ENCODE results near the gene PROM1.

The PROM1 gene

GRCh38 chr4:15936495-15936894 is 147.3 kb downstream of the PROM1 start:
- no peak for DNase-seq

DNA sequence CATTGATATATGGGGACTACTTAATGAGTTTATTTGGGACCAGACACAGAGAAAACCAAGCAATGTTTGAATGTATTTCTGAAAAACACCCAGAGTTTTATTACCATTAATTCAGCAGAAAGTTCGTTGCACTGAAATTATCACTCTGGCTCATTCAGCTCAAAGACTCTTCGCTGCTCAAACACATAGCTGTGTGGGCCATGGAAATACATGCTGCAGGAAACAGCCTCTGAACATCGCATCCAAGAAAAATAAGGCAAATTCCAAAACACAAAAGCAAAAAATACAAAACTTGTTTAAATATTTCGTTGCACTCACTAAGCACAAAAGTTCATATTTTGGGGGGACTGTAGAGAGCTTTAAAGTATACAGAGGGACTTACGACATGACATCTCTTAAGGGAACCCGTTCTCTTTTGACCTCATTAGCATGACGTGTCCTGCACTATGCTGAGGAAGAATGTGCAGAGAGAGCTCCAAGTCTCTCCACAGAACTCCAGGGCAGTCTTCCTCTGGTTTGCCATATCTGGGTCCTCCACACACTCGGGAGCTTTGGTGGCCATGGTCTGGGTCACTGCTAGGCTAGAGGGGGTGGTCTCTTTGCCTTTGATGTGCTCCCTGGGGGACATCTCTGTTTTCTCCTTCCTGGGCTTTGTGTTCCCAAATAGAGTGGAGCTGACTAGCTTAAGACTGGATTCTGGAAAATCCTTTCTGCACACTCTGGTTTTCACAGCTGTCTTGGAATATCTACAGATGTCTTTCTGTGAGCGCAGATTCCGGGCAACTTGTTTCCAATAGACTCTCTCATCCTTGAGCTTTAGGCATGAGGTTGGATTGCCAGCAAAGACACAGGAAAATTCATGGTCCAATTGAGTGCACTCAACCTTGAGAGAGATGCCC is 148.1 kb downstream of the PROM1 start:
- DNase-seq = no peak

GRCh38 chr4:15934259-15934658 is 149.6 kb downstream of the PROM1 start:
- DNase-seq = no peak

- DNase-seq = no peak
These were observed 152.2 kb downstream of the PROM1 start for GRCh38 chr4:15931451-15932210.

DNA sequence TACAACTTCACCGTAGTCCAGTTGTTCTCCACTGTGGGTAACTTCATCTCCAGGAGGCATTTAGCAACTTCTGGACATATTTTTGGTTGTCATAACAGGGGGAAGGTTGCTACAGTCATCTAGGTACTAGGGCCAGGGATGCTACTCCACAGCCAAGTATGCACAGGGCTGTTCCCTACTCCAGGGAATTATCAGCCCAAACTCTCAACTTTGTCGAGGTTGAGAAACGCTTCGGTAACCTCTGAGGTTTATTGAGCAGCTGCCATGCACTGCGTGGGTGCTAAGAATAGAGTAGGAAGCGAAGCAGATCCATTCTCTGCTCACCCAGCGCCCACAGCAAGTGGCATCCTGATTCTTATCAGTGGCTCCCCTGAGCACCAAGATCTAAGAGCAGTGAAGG is 153.5 kb downstream of the PROM1 start:
- no peak for DNase-seq

DNA sequence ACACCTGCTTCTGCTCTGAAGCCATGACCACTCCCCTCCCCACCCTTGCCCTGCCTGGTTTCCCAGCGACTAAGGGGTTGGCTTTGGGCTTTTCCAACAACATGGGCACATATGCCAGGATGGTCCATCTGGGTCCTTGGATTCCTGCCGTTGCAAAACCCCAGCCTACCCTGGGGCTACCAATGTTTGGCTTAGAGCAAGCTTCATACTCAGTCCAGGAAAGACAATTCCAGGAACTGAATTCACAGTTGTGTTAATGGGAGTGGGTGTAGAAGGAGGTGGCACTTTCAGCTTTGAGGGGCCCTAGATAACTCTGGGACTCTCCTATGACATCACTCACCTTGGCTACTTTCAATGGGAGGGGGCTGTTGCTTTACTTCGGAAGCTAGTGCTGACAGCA is 154.3 kb downstream of the PROM1 start:
- DNase-seq = no peak

GRCh38 chr4:15928883-15929282 is 154.9 kb downstream of the PROM1 start:
- DNase-seq = no peak

DNA sequence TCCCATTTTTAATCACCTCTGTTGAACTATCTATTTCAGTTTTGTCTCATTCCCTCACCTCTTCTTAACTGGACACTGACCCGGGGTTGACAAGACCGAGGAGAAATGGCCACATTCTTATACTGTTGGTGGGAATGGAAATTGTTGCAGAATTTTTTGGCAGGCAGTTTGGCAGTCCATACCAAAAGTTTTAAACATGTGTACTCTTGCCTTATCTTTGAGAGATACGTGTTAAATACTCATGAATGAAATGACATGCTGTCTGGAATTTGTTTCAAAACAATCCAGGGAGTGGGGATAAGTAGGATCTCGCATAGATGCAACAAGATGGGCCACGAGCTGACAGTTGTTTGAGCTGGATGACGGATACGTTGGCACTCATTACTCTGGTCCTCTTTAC is 157.3 kb downstream of the PROM1 start:
- no peak for DNase-seq

- no peak for DNase-seq
These were observed 158.0 kb downstream of the PROM1 start for GRCh38 chr4:15925830-15926229.

DNA sequence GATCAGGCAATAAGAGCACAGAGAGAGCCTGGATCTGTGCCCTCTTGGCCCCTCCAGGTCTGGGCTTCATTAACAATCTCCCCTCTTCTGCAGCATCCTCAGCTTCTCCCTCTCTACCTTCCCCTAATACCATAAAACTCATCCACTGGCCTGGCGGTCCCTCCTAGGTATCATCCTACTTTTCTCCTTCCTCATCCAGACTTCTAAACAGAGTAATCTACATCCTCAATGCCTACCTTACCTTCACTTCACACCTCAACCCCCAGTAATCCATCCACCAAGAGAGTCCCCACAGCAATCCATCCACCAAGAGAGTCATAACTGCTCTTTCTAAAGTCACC is 162.3 kb downstream of the PROM1 start:
- no peak for DNase-seq

- no peak for DNase-seq
These were observed 162.9 kb downstream of the PROM1 start for GRCh38 chr4:15920723-15921591.

DNA sequence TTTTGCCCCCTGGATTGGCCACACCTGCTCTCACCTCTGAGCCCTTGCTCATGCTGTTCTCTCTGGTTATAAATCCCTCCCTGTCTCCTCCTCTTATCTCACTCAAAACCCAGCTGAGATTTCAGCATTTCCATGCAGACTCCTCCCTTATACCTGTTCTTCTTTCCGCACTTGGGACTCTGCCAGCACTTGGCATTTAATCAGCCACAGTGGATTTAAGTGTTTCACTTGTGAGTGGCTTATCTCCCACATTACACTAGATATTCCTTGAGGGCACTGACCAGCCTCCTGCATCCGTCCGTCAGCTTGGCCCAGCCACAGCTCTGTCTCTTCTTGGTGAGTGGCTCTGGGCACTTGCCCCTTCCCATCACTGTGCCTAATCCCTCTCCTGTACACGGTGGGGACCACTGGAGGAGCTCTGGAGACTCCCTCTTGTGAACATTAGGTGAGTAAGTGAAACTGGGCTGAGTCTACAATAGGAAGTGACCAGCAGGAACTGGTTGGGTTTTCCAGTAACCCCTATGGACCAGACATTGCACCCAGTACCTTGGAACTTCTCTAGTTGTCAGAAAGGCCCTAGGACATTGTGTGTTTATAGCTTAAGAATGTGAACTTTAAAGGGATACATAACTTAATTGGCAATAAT is 165.2 kb downstream of the PROM1 start:
- DNase-seq = no peak
